KMS-11 (cell line): Measurements from ENCODE around the gene SACM1L.

Experiments
- H2AFZ ChIP-seq: fragments of 200-600 bp; sonication (generic); 2 replicates; pipeline ENCODE4 v1.6.1; 2016; ENCODE audit warnings: antibody characterized with exemption, mixed run types, low read depth
- H3K27ac ChIP-seq: fragments of 200-600 bp; sonication (generic); 2 replicates; pipeline ENCODE4 v1.6.1; 2016; ENCODE audit warnings: mild to moderate bottlenecking, mixed run types
- H3K27me3 ChIP-seq: fragments of 200-600 bp; sonication (generic); 2 replicates; pipeline ENCODE4 v1.6.1; 2017; ENCODE audit warnings: mild to moderate bottlenecking, low read depth, mixed run types, moderate library complexity; ENCODE audit not compliant: insufficient read depth
- H3K36me3 ChIP-seq: fragments of 200-600 bp; sonication (generic); 2 replicates; pipeline ENCODE4 v1.6.1; 2017; ENCODE audit warnings: mild to moderate bottlenecking, mixed run types; ENCODE audit not compliant: insufficient read depth
- H3K4me1 ChIP-seq: fragments of 200-600 bp; sonication (generic); 2 replicates; pipeline ENCODE4 v1.6.1; 2016; ENCODE audit warnings: mild to moderate bottlenecking, low read depth, mixed run types; ENCODE audit not compliant: poor library complexity, severe bottlenecking
- H3K4me2 ChIP-seq: fragments of 200-600 bp; sonication (generic); 2 replicates; pipeline ENCODE4 v1.7.0; 2016; ENCODE audit warnings: mild to moderate bottlenecking, mixed run types
- H3K4me3 ChIP-seq: fragments of 200-600 bp; sonication (generic); IDR thresholded peaks from 2 replicates; pipeline ENCODE4 v1.6.1; 2017; ENCODE audit warnings: low read depth, low read length, mixed read lengths; ENCODE audit not compliant: insufficient read depth
- H3K79me2 ChIP-seq: fragments of 200-600 bp; sonication (generic); 2 replicates; pipeline ENCODE4 v1.6.1; 2016; ENCODE audit warnings: low read depth, mixed run types; ENCODE audit not compliant: insufficient read depth
- H3K9ac ChIP-seq: fragments of 200-600 bp; sonication (generic); 2 replicates; pipeline ENCODE4 v1.6.1; 2016; ENCODE audit warnings: mild to moderate bottlenecking, mixed run types
- H4K20me1 ChIP-seq: fragments of 200-600 bp; sonication (generic); 2 replicates; pipeline ENCODE4 v1.6.1; 2016; ENCODE audit warnings: mild to moderate bottlenecking, mixed run types; ENCODE audit not compliant: insufficient read depth
- TF ChIP-seq, protein P1 (sequence below): fragments of 200-600 bp; sonication (generic); conservative IDR thresholded peaks from 2 replicates; pipeline ENCODE4 v1.6.1; 2017; ENCODE audit warnings: low read depth, mild to moderate bottlenecking, antibody characterized with exemption, low read length, moderate library complexity, mixed read lengths

SACM1L gene

DNA sequence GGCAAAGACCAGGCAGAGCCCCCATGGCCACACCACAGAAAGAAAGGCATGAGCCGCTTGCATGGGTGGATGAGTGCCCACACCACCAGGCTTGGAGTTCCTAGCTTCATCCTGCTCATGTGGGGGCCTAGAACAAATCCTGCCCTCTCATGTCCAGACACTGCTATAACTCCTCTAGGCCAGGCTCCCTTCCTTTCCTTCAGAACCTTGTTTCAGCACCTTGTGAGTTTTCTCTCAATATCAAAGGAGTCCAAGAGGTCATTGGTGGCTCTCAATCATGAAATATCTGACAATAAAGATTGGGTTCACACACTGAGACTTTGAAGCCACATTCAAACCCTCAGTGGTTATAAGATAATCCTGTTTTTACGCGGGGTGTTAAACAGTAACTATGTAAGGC lies 94.5 kb downstream of the SACM1L start:
- TF ChIP-seq, protein P1, sequence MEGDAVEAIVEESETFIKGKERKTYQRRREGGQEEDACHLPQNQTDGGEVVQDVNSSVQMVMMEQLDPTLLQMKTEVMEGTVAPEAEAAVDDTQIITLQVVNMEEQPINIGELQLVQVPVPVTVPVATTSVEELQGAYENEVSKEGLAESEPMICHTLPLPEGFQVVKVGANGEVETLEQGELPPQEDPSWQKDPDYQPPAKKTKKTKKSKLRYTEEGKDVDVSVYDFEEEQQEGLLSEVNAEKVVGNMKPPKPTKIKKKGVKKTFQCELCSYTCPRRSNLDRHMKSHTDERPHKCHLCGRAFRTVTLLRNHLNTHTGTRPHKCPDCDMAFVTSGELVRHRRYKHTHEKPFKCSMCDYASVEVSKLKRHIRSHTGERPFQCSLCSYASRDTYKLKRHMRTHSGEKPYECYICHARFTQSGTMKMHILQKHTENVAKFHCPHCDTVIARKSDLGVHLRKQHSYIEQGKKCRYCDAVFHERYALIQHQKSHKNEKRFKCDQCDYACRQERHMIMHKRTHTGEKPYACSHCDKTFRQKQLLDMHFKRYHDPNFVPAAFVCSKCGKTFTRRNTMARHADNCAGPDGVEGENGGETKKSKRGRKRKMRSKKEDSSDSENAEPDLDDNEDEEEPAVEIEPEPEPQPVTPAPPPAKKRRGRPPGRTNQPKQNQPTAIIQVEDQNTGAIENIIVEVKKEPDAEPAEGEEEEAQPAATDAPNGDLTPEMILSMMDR = no peak
- Histone ChIP-seq H3K9ac (no peak overlapping the region), H3K4me1 (no peaks in the 10 kb centered on the region), H2AFZ (no peak overlapping the region), H3K79me2 (no peaks in the 10 kb centered on the region), H3K36me3 (no peaks in the 10 kb centered on the region), H3K4me3 (no peak overlapping the region), H3K27me3 (no peaks in the 10 kb centered on the region), H4K20me1 (no peaks in the 10 kb centered on the region), H3K27ac (no peak overlapping the region), H3K4me2 (no peak overlapping the region)

DNA sequence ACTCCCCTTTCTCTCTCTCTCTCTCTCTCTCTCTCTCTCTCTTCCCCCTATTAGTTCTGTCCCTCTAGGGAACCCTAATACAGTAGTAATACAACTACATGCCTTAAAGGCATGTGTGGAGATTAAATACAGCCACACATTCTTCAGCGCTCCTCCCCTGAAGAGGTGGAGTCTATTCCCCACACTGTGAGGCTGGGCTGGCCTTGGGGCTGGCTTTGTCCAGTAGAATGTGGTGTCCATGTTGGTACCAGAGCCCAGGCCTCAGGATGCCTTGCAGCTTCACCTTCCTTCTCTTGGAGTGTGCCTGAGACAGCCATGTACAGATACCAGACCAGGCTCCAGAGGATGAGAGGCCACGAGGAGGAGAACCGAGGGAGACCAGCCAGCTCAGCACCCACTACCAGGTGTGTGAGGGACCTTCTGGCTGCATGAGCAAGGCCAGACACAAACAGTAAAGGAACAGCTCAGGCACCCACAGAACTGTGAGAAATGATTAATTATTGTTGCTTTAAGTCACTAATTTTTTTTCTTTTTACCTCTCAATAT lies 96.5 kb downstream of the SACM1L start:
- H3K4me3 ChIP-seq = no peak overlapping the region
- no peaks in the 10 kb centered on the region for H3K4me1 ChIP-seq
- TF ChIP-seq, protein P1 = no peak
- H3K9ac ChIP-seq = no peak overlapping the region
- no peaks in the 10 kb centered on the region for H4K20me1 ChIP-seq
- H3K27me3 ChIP-seq = no peaks in the 10 kb centered on the region
- H2AFZ ChIP-seq = no peak overlapping the region
- no peaks in the 10 kb centered on the region for H3K36me3 ChIP-seq
- no peaks in the 10 kb centered on the region for H3K79me2 ChIP-seq
- H3K27ac ChIP-seq = no peak overlapping the region
- H3K4me2 ChIP-seq = no peak overlapping the region

DNA sequence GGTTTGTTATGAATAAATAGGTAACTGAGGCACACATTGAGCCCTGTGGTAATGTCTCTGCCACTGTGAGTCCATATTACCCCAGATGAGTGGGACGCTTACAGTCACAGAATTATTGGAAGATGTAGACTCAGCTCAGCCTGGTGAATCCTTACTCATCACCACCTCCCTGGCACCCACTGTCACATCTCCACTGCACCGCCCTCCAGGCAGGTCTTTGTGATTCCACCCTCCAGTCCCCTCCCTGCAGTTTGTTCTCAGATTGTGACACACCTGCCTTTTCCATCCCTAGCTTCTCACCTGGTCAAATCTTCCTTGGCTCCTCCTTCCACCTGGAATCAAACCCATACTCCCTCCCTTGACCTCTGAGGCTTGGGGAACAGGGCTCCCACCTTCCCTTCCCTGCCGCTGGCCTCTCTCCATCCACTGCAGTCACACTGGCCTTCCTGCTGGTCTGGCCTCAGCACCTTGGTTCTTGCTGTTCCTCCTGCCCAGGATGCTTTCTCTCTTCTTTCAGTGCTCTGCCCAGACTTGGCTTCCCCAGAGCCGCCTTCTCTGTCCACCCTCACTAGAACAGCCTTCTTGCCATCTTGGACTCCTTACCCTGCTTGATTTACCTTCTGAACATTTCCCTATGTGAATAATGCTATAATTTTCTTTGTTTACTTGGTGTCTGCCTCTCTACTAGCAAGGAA lies 97.8 kb downstream of the SACM1L start:
- no peak overlapping the region for H3K4me3 ChIP-seq
- no peak overlapping the region for H3K9ac ChIP-seq
- H3K27ac ChIP-seq = no peak overlapping the region
- no peak overlapping the region for H2AFZ ChIP-seq
- no peaks in the 10 kb centered on the region for H3K4me1 ChIP-seq
- H3K4me2 ChIP-seq = no peak overlapping the region
- TF ChIP-seq, protein P1 = no peak
- H4K20me1 ChIP-seq = no peaks in the 10 kb centered on the region
- no peaks in the 10 kb centered on the region for H3K27me3 ChIP-seq
- no peaks in the 10 kb centered on the region for H3K79me2 ChIP-seq
- no peaks in the 10 kb centered on the region for H3K36me3 ChIP-seq

DNA sequence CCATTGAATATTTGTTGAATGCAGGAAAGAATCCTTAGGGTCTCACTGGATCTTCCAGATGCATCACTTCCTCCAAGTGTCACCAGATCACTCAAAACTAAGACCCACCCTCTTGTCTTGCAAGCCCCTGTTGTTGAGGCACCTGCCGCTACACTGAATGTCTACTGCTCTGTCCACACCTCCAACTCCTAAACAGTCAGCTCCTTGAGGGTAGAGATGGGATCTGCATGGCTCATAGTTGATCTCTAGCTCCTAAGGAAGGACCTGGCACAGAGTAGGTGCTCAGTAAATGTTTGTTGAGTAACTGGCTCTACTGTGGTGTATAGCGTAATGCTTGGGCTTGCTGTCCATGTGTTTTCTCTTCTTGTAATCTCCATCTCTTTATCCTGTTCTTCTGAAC lies 98.4 kb downstream of the SACM1L start:
- no peak overlapping the region for H3K9ac ChIP-seq
- H3K4me2 ChIP-seq = no peak overlapping the region
- TF ChIP-seq, protein P1 = no peak
- H3K27ac ChIP-seq = no peak overlapping the region
- H3K4me1 ChIP-seq = no peaks in the 10 kb centered on the region
- H3K4me3 ChIP-seq = no peak overlapping the region
- no peaks in the 10 kb centered on the region for H3K27me3 ChIP-seq
- H3K36me3 ChIP-seq = no peaks in the 10 kb centered on the region
- H2AFZ ChIP-seq = no peak overlapping the region
- H4K20me1 ChIP-seq = no peaks in the 10 kb centered on the region
- H3K79me2 ChIP-seq = no peaks in the 10 kb centered on the region
